GM19193 (cell line): Measurements from ENCODE around the gene IRAK1BP1.

Experiments used
- POLR2A ChIP-seq: IDR thresholded peaks from 4 replicates; pipeline ENCODE4 v1.6.1; 2011; ENCODE audit not compliant: insufficient read depth, insufficient read length; ENCODE audit errors: extremely low read depth

The IRAK1BP1 gene

DNA sequence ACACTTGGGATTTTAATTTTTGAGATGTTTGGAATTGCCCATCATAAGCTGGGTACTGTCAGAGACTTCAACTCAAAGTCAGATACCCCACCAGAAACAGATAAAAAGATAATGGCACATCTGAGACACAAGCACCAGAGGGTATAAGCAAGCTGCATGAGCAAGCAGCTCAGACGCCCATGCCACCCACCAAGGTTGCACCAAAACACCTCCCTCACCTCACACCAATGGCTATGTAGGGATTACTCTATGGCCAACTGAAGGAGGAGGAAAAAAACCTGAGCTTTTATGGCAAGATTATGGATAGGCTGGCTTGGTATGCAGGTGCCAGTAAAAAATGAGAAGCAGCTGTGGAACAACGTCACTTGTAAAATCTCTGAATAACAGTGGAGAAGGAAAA, 3.8 kb upstream of the IRAK1BP1 start:
- no peak for TF ChIP-seq POLR2A

DNA sequence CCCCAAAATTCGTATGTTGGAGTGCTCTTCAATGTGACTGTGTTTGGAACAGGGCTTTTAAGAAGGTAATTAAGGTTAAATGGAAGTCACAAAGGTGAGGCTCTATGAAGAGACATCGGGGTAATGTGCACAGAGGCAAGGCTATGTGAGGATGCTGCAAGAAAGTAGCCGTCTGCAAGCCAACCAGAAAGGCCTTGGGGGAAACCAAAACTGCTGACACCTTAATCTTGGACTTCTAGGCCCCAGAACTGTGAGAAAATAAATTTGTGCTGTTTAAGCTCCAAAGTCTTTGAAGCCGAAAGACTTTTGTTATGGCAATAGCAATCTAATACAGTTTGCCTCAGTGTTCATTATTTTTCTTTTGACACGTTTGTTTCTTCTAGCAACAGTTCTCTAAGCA, 2.4 kb upstream of the IRAK1BP1 start:
- TF ChIP-seq POLR2A: no peak

DNA sequence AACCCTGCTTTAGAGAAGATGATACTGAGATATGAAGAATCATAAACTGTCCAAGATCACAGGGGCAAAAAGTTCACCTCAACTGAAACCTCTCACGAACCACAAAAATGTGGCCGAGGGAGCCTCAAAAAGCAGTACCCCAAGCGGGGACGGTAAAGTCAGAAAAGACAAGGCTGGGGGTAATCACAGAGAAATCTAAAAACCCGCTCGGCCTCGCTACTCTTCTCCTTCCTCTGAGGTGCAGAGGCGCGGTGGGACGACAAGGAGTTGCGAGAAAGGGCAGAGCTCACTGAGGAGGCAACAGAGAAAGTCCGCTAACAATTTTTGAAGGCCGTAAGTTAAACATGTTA, 356 bp upstream of the IRAK1BP1 start:
- no peak for TF ChIP-seq POLR2A

DNA sequence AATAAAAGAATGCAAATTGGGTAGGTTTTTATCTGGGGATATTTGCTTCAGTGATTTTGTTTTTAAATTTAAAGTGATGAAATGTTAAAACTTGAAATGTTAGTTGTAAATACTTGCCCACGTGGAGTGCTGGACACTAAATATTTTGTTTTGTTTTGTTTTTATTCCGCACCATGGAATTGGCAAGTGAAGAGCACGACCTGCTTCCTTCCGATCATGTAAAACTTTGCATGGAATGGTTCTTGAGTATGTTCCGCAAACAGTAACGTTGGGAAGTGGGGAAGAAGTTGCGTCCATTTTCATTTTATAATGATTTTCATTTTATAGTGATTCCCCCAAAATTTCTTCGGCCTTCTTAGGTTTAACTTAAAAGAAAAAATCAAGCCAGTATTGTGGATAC, 765 bp downstream of the IRAK1BP1 start:
- TF ChIP-seq POLR2A: no peak

DNA sequence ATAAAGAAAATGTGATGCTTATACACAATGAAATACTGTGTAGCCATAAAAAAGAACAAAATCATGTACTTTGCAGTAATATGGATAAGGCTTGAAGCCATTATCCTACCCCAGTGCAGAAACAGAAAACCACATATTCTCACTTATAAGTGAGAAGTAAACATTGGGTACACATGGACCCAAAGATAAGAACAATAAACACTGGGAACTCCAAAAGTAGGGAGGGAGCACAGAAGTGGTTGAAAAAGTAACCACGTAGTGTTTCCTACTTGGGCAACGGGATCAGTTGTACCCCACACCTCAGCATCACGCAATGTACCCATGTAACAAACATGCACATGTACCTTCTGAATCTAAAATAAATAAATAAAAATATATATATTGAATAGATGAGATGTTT, 8.2 kb downstream of the IRAK1BP1 start:
- TF ChIP-seq POLR2A: no peak

DNA sequence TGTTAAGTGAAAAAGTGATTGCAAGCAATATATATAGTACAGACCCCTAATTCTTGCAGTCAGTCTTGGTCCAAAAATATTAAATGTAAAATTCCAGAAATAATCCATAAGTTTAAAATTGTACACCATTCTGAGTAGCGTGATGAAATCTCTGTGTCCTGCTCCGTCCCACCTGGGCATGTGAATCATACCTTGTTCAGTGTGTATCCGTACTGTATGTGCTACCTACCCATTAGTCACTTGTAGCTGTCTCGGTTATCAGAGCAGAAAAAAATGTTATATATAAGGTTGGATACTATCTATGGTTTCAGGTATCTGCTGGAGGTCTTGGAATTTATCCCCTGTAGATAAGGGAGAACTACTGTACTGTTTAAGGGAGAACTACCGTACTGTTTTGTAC, 16.3 kb downstream of the IRAK1BP1 start:
- no peak for TF ChIP-seq POLR2A

DNA sequence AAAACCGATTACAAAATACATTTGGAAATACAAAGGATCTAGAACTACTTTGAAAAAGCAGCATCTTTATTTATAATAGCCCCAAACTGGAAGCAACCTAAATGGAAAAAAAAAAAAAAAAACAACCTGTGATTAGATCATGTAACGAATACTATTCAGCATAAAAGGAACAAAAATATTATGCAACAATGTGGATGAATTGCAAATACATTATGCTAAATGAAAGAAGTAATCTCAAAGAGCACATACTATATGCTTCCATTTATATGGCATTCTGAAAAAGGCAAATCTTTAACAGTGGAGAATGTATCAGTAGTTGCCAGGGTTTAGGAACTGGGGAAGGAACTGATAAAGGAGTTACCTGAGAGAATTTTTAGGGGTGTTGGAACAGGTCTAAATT, 28.9 kb downstream of the IRAK1BP1 start:
- no peak for TF ChIP-seq POLR2A

DNA sequence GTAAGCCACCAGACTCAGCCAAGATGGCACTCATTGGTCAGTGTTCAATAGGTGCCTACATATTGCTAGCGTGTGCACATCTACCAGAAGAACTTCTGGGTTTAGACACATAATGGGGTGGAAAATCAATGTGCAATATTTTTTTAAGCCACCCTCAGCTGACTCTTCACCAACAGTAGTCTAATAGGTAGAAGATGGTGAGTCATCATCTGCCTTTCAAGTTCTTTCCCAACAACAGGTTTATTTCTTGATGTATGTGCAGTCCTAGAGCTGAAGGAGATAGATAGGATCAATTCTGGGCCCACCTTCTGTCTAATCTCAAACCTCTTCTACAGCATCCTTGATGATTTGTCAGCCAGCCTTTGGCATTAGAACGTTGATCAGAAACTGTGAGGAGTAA, 41.3 kb downstream of the IRAK1BP1 start:
- TF ChIP-seq POLR2A: no peak

DNA sequence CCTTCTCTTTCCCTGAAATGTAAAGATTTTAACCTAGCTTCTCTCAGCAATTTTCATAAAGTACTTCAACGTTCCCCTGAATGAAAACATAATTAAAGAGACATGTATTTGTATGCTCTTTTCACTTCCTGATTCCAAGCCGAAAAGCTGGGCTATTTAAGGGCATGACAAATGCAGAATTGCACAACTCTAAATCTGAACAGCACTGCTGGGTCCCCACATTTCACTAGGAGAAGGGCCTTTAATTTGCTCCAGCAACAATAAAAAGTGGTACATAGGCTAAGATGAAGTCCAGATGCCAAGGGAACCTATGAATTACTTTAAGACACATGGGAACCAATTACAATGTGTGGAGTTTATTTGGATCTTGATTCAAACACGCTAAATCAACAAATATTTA, 42.0 kb downstream of the IRAK1BP1 start:
- TF ChIP-seq POLR2A: no peak

DNA sequence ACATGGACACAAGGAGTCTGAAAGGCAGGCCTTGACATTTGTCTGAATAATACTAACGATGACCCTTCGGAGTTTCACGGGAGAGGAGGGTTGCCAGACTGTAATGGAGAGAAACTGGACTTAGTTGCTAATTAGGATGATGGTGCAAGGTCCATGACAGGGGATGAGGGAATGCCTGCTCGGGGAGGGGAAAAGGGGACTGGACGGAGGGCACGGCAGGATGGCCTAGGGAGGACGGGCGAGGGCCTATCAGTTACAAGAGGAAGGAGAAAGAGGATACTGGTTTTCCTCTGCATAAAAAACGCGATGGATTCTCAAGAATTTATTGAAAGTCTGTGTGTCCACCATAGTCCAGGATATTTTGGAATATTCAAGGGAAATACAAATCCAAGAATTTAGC, 42.7 kb downstream of the IRAK1BP1 start:
- TF ChIP-seq POLR2A: no peak

DNA sequence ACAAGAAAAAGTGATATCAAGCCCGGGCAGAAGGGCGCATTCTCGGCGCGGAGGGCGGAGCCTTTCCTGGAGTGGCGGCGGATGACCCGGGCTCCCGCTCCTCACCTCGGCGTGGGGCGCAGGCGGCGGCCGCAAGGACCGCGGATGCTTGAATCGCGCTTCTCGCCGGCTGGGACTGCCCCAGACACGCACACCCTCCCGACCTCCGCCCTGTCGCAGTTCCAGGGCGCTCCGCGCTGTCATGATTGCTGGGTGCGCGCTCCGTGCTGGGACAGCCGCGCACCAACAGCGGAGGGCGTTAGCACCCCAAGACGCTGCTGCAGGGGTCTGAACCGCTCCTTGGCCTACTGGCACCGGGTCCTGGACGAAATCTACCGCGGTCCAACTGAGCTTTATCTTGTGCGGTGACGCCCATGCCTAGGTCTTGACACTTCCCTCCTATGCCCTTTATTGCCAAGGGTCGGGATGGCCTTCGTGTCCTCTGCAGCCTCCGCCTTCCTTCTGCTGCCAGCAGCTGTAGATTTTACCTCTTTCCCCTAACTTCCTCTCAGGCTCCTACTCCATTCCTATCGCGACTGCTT, 43.3 kb downstream of the IRAK1BP1 start:
- TF ChIP-seq POLR2A: no peak

DNA sequence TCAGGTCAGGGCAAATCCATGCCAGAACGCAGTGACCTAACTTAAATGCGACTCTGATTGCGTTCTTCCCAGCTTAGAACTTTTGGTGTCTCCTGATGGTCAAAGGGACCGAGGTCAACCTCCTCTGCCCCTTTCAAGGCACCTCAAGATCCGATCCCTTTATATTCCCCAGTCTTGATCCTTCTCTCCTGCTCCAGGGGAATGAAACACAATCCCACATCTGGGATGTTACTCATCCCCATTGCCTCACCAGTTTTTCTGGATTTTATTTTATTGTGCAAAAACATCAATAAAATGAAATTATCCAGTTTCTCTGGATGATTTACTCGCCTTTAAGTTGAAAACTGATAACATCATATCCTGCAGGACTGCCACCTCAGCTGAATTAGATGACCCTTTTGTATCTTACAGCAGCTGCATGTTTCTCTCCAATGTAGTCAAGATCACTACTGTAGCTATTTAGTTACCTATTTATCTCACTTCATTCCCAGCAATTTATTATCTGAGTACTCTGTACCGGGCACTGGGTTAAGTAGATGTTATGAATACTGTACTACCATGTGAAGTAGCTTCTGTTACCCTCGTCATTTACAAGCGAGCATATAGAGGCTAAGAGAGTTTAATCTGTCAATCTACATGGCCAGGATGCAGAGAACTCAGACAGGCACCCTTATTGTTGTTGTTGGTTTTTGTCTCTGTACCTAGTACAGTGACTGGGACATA, 44.0 kb downstream of the IRAK1BP1 start:
- TF ChIP-seq POLR2A: no peak

DNA sequence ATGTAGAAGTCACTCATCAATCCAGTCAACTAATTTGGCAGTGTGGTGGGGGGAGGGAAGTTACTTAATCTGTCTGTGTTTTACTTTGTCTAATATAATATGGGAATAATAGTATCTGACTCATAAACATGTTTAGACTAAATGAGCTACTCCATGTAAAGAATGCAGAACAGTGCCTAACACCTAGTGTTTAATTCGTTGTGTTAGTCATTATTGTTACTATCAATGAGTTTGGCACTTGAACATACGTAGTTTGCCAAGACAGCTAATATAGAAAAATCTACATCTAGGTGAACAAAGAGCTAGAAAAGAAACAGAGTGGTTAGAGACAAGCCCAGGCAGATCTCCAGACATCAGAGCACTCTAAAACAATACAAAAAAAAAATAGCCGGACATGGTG, 49.1 kb downstream of the IRAK1BP1 start:
- no peak for TF ChIP-seq POLR2A

DNA sequence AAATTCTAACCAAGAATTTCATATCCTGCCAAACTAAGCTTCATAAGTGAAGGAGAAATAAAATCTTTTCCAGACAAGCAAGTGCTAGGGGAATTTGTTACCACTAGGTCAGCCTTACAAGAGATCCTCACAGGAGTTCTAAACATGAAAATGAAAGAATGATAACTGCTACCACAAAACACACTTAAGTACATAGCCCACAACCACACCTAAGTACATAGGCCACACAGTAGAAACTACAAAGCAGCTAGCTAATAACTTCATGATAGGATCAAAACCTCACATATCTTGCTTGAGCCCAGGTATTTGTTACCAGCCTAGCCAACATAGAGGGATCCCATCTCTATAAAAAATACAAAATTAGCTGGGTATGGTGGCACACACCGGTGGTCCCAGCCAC, 50.4 kb downstream of the IRAK1BP1 start:
- TF ChIP-seq POLR2A: no peak

DNA sequence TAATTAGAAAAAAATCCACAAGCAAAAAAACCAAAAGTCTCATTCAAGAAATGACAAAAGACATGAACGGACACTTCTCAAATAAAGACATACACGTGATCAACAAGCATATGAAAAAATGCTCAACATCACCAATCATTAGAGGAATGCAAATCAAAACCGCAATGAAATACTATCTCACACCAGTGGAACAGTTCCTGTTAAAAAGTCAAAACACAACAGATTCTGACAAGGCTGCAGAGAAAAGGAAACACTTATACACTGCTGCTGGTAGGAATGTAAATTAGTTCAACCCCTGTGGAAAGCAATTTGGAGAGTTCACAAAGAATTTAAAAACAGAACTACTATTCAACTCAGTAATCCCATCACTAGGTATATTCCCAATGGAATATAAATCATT, 58.0 kb downstream of the IRAK1BP1 start:
- no peak for TF ChIP-seq POLR2A

DNA sequence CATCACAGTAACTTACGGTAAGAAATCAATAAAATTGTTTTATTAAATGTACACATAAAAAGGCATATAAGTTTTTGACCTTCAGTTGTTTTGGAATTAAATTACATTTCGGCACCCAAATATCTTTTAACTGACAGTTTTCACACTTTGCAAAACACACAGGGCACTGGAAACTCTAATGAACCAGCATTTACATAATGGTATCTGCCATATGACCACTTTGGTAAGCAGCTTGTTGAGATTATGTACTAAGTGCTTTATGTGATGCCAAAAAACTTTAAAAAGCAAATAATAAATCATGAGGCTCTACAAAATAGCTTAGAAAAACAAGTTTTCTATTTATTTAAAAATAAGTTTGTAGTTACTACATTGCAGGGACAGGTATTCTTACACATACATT, 68.2 kb downstream of the IRAK1BP1 start:
- TF ChIP-seq POLR2A: no peak

DNA sequence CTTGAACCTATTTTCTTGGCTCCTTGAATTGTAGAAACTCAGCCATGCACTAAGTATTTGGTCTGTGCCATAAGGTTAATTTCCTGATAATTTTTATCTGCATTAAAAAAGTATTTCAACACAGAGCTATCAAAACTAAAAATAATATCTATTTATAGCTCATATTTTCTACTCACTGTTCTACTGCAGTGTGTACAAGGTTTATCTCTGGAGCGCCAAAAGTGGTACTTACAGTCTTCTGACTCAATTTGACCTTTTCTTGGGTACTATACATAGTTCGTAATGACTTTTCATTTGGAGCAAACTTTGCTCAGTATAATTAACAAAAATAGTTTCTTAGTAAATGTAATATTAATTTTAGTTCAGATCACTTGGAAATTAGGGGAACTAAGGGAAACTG, 69.2 kb downstream of the IRAK1BP1 start:
- TF ChIP-seq POLR2A: no peak
